PC-3 (cell line): ENCODE measurements around the gene JAM2.

Experiments used
- CTCF ChIP-seq: fragments of 300-600 bp; sonication (generic); conservative IDR thresholded peaks from 2 replicates; pipeline ENCODE4 v1.5.1; 2017; ENCODE audit warnings: antibody characterized with exemption, low read depth, mild to moderate bottlenecking, low read length
- EZH2 ChIP-seq: fragments of 300-600 bp; sonication (generic); IDR thresholded peaks from one replicate; pipeline ENCODE4 v1.6.1; 2017; ENCODE audit warnings: antibody characterized with exemption, mild to moderate bottlenecking, low read length; ENCODE audit not compliant: unreplicated experiment
- EZH2phosphoT487 ChIP-seq: fragments of 300-600 bp; sonication (generic); IDR thresholded peaks from 2 replicates; pipeline ENCODE4 v1.6.1; 2018; ENCODE audit warnings: mild to moderate bottlenecking, antibody characterized with exemption, low read length, borderline replicate concordance

- TF ChIP-seq CTCF, result no peak
- no peak for TF ChIP-seq EZH2
- no peak for TF ChIP-seq EZH2phosphoT487
Measured at GRCh38 chr21:25643486-25643885, 4.4 kb downstream of the JAM2 start.
